HG03060 (cell line): ENCODE measurements around the gene LY6G5C.
A peak's percentile ranks its signal among the peaks of the same experiment; 100 is the strongest.

Experiments used
- ATAC-seq: cut with Tn5 transposase; IDR thresholded peaks from one replicate; pipeline ENCODE4 v1.9.1; 2021; ENCODE audit warnings: low read depth, moderate number of reproducible peaks; ENCODE audit not compliant: unreplicated experiment

LY6G5C gene

DNA sequence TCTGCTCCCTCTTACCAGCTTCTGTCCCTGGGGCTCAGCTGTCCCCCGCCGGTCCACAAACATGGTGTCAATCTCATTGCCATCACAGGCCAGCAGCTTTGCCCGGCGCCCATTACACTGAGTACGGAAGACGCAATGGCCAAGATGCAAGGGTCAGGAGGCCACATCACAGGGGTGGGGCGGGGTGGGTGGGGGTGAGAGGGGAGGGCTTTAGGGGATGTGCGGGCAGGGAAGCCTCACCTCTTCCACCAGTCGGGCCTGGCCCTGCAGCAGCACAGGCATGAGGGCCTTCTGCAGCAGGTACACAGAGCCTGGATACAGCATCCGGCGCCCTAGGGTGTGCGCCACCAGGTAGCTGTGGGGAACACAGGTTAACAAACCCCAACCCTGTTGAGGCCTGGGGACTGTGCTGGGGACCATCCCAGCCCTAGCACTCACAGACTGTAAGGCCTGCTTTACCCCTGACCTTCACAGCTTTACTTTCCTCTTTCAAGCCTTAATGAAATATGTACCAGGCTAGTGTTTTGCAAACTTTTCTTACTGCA, 10.8 kb upstream of the LY6G5C start:
- ATAC-seq = no peak

DNA sequence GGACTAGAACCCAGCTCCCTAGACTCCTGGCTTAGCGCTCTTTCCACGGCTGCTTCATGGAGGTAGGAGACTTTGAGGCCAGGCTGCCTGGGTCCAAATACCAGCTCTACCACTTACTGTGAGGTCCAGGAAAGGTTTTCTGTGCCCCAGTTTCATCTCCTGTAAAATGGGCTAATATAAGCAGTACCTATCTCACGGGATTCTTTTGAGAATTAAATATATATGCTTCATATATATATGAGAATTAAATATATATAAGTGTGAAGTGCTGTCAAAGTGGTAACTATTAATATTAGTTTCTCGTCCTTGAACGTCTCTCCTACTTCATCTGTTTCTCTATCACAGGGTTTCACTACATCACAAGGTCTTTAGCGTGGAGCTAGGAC, 10.2 kb upstream of the LY6G5C start:
- ATAC-seq = no peak

DNA sequence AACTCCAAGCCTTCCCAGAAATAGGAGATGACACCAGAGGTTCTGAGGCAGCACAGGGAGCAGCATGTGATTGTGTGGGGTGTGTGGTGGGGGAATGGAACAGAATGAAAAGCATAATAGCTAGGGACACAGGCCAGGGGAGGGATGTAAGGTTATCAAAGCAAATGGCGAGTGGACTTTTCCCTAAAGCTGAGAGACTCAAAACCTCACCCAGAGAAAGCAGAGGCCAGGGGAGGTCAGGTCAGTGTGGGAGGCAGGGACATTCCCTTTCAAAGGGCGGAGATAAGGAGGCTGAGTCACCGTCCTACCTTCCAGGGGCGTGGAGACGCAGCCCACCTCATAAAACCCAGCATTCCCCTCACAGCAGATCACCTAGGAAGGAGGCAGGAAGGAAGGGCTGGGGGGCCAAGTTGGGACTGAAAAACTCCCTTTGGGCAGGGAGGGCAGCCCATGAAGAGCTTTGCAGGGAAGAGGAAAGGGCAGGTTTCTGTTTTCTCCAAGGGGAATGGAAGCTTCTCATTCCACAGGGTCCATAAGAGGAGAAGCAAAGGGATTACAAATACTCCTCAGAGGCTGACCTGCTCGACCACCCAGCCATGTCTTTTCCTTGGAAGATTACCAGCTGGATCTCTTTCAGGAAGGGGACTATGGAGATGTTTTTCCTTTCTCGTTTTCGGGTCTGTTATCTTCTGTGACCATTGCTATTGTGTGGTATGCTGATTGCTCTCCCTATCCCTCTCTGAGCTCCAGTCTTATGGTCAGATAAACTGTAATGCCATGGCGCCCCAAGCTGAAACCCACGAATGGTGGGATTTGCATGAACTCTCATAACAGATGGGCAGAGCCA, 9.6 kb upstream of the LY6G5C start:
- no peak for ATAC-seq

DNA sequence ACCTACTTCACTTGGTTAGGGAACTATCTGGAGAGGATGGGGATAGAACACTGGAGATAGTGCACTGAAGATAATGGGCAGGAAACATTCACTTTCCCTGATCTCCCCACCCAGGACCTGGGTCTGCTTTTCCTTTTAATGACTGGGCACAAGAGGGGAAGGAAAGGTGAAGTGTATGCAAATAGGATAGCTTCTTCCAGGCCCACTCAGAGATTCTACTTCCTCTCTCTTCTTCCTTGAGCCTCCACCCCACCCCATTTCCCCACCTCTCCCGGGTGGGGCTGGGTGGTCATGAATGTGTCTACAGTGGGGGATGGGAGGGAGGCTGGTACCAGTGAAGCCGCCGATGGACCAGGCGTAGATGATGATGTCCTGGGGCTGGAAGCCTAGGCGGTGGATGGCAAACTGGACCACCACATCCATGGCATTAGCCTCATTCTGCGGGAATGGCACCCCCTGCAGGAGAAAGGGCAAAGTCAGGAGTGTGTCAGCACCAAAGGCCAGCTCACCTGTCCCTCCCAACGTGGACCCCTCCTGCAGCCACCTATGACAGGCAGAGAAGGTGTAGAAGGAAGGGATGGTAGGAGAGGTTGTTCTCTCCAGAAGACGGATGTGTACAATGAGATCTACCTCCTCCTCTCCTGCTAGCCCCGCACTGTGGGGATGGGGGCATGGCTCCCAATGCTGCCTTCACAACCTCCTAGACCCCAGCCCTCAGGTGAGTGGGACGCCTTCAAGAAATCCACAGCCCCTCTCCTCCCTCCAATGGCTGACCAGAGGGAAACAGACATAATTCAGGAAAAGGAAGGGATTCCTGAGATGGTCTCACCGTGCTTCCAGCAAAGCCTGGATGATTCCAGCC, 8.6 kb upstream of the LY6G5C start:
- no peak for ATAC-seq

DNA sequence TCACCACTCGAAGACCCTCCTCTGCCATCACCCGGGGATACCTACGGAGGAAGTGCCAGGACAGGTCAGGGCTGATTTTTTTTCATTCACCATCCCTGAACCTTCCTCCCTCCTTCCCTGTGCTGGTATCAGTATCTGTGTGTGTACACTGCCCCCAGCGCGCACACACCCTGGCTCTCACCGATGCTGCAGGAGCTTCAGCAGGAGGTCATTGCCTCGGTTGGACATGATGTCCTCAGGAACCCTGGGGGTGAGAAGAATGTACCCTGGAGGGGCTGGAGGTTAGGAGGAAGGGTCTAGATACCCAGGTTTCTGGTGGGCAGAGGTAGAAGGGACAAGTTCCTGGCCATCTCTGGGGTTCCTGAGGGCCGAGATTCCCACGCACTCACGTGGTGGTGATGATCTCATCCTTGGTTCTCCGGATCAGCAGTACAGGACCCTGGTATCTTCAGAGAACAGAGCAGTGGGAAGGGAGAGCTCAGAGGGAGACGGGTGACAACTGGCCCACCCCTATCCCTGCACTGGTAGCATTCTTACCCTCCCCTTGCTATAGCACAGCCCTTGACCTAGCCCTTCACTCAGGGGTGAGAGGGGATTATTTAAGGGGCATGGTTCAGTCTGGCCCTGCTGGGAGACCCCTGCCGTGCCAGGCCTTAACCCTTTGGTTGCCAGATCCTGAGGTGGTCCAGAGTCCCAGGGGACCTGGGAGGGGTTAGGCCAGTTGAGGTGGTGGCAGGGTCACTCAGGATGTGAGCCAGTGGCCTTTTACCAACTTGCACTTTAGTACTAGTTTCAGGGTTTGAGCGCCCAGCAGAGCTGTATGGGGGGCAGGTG, 7.2 kb upstream of the LY6G5C start:
- ATAC-seq = no peak

DNA sequence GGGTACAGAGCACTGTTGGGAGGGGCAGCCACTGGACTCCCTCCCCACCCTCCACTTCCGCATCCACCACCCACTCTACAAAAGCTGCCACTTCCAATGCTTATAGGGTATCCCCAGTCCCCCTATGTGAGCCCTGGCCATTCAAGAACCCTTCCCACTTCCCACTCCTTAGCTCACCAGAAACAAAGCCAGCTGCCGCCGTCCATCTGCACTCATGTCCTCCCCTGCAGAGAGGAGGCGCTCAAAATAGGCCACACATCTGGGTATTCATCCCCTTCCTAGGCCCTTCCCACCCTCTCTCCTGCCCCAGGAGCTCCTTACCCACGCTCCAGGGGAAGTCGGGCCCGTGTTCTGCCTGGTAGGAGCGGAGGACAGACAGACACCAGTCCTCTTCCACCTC, 6.5 kb upstream of the LY6G5C start:
- ATAC-seq = no peak

DNA sequence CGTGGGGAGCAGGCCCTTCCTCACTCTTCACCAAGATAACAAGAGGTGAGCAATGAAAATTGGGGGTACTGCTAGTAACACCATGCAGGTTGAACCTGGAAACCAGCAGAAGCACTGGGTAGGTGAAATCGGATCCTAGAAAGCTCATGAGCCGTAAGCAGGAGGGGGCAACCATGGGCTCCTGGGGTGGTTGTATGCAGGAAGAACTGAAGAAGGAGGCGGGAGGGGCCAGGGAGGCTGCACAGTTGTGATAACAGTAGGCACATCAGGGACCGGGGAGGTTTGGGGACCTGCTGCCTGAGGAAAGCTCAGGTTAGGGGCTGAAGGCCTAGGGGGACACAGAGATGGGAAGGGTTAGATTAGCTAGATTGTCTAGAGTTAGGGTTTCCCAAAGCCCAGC, 5.6 kb upstream of the LY6G5C start:
- no peak for ATAC-seq

DNA sequence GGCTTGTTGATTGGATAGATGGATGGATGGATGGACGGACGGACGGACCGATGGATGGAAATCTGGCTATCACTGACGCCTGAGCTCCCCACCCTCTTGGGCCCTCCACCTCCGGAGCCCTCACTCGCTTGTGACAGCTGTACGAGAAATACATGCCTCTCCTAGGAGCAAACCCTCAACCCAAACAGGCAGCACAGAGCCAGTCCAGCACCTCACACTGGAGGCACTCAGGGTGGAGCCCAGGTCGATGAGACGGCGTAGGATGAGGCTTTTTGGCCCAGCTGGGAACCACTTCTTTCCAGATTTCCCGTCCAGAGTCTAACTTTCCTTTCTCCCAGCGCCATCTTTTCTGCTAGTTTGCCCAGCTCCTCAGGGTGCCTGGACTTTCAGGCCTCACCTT, 2.7 kb upstream of the LY6G5C start:
- ATAC-seq = no peak

DNA sequence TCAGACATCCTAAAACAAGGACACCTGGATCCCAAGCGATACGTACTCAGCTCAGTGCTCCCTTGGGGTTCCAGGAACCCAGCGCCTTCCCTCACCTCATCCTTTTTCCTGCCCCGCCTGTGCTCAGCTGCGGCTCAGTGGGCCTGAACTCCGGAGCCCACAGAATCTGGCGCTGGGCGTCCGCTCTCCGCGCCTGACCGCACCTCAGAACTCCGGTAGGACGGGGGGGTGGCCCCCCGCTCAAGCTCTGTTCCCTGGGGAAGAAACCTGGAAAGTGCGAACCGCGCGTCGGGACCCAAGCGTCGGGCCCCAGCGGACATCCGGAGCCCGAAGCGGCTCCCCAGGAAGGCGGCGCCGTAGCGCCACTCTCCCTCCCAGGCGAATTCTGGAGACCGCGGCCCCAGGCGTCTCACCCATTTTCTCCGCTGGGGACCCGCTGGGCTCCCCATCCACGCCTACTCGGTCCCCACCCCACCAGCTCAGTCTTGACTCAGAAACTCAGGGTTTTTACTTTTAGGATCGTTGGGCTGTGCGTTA, 336 bp upstream of the LY6G5C start:
- ATAC-seq = no peak

DNA sequence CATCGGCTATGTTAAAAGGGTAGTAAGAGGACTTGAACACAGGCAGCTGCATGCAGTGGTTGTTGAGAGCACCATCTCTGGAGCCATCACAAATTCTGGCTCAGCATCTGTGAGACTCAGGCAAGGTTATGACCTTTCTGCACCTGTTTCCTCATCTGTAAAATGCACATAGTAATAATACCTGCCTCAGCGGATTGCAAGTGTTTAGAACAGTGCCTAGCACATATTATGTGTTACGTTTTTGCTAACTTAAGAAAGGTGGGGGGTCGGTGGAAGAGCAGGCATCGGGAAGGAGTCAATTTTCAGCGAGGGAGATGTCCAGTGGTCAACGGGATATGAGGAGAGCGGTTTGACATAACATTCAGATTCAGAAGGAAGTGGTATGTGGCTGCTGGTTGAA, 2.9 kb downstream of the LY6G5C start:
- ATAC-seq = no peak

DNA sequence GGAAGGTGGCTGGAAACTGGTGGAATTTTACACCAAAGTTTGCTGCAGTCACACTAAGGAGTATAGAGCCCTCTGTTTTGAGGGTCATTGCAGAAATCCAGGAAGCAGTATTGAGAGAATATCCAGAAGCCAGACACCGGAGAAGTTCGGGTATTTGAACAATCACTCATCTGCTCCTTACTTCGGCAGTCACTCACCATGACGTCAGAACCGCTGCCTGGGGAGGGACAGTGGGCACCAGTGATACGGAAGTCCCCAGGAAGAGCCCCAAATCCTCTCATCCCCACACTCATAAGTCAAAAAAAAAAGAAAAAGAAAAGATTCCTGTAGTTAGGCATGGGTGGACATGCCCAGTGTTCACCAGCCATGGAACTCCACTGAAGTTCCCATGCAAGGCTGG, 4.0 kb downstream of the LY6G5C start:
- ATAC-seq = no peak

DNA sequence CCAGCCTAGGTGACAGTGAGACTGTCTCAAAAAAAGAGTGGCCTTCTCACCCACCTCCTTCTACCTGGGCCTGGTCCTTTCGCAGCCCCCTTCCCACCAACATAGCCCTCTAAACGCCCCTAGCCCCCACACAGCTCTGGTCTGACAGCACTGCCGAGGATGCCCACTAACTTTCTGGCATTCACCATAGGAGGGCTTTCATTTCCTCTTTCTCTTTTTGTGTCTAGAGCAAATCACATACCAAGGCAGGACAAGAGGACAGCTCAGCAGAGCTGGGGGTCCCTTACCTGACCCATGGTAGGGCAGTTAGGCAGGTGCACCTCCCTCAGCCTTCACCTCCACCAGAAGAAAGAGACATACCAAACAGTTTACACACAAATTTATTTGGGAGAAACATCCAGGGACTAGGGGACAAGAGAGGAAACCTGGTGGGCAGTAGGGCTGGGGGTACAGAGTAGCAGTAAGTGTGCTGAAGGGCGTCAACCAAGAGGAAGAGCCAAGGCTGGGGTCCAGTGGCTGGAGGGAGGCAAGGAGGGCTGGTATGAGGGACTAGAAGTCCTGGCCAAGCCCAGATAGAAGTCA, 4.5 kb downstream of the LY6G5C start:
- ATAC-seq = no peak

DNA sequence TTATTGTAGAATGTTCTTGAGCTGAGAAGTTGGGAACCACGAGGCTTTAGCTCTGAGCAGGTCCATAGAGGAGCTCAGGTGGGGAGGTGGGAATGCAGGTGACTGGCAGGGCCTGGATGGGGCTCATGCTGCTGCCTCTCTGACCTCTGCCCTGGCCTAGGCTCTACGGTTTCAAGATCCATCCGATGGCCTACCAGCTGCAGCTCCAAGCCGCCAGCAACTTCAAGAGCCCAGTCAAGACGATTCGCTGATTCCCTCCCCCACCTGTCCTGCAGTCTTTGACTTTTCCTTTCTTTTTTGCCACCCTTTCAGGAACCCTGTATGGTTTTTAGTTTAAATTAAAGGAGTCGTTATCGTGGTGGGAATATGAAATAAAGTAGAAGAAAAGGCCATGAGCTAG, 11.2 kb downstream of the LY6G5C start, which contains the start of gene LY6G5B:
LY6G5B (plus strand) TSS at position 301 of the 400 bp plus-strand sequence. CDS start 975 bp downstream, outside the sequence.
- ATAC-seq = no peak

DNA sequence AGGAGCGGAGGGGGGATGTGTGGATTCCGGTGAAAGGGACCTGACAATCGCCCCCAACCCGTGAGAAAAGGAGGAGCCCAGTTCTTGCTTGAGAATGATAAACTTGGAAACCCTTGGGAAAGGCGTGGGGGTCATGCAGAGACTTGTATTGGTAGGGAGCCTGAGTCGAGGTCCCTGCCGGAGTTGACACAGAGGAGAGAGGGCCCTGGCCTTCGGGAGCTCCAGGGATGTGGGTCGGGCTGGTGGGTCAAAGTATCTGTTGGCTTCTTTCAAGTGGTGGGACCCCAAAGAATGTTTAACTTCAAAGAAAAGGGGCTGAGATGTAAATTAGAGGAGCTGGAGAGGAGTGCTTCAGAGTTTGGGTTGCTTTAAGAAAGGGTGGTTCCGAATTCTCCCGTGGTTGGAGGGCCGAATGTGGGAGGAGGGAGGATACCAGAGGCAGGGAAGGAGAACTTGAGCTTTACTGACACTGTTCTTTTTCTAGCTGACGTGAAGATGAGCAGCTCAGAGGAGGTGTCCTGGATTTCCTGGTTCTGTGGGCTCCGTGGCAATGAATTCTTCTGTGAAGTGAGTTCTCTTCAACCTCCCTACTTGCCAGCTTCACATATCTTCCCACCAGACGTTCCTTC, 14.4 kb downstream of the LY6G5C start:
- no peak for ATAC-seq

DNA sequence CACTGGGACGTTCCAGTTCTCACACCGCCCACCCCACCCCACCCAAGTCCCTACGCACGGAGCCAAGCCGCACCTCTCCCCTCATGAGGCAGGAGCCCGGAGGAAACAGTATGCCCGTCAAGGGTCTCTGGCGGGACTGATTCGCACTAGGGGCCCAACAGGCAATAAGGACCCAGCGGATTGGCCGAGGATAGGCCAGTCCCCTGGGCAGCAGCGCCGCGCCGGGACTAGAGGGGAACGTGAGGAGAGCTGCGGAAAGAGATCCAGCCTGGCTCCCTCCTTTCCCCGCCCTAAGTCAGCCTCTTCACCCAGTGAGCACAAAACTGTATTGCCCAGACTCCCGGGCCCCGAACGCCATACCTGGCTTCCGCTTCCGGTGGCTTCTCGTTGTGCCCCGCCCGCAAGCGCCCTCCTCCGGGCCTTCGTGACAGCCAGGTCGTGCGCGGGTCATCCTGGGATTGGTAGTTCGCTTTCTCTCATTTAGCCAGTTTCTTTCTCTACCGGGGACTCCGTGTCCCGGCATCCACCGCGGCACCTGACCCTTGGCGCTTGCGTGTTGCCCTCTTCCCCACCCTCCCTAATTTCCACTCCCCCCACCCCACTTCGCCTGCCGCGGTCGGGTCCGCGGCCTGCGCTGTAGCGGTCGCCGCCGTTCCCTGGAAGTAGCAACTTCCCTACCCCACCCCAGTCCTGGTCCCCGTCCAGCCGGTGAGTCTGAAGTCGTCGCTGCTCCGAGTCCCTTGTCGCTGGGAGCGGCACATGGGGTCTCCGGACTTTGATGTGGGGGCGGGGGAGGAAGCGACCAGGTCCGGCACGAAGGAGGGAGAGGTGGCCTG, 15.1 kb downstream of the LY6G5C start, which contains the start of gene CSNK2B:
CSNK2B (plus strand) TSS at position 580 of the 836 bp plus-strand sequence. CDS start 752 bp downstream, outside the sequence.
- ATAC-seq = peak; percentile 72

DNA sequence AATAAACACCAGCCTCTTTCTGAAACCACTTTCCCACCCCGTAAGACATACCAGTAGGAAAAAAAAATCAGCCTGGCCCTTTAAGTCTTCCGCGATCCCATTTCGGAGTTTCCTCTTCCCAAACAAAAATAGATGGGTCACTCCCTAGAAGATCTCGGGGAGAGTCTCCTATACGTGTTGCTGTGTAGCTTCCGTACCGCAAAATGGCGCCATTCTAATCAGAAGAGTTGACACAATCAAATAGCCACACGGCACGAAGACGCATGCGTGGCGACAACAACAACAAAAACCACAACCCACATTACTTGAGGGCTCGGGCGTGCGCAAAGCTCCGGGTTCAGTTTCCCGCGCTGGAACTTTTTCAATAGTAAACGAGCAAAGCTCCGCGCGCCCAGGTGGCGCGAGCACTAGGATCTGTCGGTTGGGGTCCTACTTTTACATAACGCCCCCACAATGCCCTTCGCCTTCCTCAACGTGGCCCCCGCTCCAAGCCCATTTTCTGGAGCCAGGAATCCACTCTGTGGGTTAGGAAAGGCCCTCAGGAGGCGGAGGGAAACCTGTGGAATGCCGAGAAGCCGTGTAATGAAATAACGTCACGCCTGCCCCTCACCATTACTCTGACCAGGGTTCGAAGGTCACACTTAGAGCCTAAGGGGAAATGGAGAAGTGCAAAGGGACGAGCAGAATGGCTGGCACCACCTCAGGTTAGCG, 15.9 kb downstream of the LY6G5C start, which contains the start of gene GPANK1:
GPANK1 (minus strand) TSS at position 208 of the 711 bp plus-strand sequence. CDS start 519 bp downstream, outside the sequence.
- ATAC-seq = peak; percentile 38

DNA sequence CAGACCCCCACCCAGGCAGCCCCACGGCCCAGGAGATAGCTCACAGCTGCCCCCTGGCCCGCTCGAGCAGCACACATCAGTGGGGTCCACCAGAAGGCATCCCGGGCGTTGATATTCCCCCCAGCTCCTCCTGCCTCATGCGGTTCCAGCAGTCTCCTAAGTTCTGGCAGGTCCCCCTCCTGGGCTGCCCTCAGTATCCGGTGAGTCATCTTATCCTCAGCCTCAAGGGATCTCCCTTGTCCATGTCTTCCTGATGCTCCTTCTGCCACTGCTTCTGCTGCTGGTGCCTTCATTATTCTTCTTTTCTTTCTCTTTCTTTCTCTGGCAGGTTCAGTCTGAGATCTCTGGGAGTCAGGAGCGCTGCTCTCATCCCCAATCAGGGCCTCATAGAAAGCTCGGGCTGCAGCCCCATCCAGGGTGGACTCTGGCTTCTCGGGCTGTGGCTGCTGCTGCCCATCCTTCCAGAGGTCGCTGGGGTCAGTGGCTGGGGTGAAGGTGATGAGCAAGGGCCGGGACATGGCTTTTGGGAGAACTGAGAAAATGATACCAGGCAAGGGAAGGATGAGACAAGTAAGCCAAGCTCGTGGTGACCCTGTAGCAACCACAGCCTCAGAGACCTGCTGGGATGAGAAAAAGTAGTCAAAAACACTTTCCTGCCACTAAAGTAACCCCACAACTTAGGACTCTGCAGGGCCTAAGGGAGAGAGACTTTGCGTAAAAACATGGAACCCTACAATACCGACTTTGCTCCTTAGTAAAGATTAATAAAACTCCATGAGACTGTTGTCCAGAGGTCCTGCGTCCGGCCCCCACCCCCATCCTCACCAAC, 16.7 kb downstream of the LY6G5C start:
- ATAC-seq = no peak
